HG03039 (cell line): ENCODE results near the gene MRPL20.
A peak's percentile ranks its signal among the peaks of the same experiment; 100 is the strongest.
"Not testable (repeated sequence)": the region's sequence is repeated elsewhere in the genome, so short reads cannot be mapped to it uniquely, and the experiment has no call there.

Experiments used
- ATAC-seq: cut with Tn5 transposase; IDR thresholded peaks from one replicate; pipeline ENCODE4 v1.9.1; 2021; ENCODE audit warnings: mild to moderate bottlenecking, moderate library complexity; ENCODE audit not compliant: unreplicated experiment

Gene MRPL20

DNA sequence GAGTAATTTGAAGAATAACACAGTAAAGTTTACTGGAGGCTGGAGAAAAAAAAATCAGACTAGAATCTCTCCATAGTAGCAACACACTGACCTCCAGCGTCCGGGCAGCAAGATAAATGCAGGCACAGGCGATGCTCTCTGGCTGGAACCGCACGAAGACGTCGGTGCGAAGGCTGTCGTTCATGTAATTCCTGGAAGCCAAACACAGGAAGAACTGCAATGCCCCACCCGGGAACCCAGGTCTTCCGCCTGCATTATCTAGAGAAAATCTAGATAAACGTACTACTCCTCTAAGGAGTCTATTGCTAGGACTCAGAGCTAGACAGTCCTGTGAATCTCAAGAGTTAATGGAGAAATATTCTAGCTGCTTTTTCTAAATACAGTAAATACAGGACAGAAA is 16.4 kb downstream of the MRPL20 start:
- ATAC-seq, result no peak

DNA sequence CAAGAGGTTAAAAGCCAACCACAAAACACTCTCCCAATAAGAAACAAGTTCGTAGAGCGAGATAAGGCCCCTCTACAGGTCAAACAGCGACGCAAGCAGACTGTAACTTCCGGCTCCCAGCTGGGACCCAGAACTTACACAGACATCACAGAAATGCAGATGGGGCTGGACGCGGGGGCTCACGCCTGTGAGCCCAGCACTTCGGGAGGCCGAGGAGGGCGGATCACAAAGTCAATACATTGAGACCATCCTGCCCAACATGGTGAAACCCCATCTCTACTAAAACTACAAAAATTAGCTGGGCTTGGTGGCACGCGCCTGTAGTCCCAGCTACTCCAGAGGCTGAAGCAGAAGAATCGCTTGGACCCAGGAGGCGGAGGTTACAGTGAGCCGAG is 19.0 kb downstream of the MRPL20 start:
- no peak for ATAC-seq

DNA sequence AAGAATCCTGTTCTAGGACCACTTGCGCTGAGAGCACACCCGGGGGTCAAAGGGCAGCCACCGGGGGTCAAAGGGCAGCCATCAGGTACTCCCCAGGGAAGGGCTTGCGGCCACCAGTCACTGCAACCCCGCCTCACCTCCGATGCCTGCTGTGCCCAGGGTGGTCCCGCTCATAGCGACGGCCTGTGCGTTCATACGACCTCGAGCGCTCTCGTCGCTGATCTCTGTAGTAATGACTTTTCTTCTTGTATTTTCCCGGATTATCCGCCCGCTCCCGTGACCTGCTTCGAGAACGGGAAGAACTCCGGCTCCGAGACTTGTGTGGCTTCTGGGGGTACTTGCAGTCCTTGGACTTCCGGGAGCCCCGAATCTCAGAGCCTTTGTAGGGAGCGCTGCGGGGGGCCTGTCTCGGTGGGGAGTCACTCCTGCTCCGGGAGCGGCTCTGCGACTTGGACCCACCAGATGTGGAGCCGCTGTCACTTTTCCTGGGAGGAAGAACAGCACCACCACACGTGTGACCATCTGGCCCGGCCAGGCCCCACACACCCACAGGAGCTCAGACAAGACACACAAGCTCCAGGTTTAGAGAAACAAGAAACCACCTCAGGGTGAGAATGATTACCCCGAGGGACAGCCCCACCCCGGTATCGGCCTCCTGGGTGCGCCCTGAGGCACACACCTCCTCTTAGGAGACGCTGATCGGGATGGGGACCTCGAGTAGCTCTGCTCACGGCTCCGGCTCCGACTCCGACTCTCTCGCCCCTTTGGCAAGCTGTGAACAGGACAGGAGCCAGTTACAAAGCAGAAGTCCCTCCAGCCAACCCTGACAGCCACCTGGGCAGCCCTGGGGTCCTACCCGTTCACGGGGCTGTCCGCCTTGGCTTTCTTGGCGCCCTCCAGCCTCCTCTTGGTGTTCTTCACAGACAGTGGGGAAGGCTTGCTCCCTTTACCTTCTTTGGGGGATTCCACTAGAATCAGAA is 19.7 kb downstream of the MRPL20 start:
- no peak for ATAC-seq

DNA sequence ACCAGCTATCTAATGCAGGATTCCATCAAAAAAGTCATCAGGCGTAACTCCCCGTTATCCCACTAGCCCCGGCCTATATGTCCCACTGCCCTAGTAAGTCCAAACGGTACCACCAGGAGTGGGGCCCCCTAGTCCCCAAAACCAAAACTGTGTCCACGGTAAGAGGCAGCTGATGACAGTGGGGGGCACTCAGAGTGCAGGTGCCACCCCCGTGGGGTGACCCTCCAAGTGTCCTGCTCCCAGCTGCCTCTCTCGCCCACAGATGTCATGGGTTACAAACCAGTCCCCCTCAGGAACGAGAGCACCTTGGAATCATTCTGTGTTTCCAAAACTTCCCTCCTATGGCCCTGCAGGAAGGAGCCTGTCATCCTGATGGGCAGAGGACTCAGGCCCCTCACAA is 21.2 kb downstream of the MRPL20 start:
- ATAC-seq, result no peak

DNA sequence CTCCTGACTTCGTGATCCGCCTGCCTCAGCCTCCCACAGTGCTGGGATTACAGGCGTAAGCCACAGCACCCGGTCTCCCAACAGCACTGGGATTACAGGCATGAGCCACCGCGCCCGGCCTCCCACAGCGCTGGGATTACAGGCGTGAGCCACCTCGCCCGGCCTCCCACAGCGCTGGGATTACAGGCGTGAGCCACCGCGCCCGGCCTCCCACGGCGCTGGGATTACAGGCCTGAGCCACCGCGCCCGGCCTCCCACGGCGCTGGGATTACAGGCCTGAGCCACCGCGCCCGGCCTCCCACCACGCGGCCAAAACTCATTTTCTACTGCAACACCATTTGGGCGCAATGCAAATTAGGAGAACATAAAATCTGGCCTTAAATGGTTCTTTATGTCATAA is 21.8 kb downstream of the MRPL20 start:
- ATAC-seq, result not testable (repeated sequence)

DNA sequence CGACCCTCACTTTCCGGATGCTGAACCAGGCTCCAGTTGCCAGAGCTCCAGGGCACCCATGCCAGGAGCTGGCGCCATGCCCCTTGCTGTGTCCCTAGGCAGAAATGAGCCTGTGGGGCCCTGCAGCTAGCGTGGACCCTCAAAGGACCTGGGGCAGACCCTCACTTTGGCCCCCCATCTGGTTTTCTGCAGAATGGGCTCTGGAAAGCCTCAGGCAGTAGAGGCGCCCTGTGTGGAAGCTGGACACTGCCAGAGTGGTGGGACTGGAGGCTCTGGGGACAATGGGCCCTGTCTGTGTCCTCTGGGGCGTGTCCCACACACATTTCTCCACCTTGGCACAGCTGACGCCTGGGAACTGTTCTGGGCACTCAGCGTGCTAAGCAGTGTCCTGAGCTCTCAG is 25.8 kb downstream of the MRPL20 start:
- no peak for ATAC-seq

DNA sequence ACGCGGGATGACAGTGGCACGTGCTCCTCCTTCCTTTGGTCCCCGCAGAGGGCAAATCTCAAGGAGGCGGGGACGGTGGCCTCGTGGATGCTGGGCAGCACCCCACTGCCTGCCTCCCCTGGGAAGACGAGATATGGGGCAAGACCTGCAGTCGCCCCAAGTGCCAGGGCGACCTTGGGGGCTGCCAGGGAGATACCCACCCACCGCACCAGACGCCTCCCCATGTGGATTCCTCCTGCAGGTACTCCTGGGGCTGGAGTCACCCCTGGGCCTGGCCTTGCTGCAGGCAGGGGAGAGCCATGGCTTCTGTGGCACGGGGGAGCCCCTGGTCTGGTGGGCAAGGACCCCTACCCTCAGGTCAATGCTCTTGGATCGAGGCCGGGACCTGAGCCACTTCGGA is 26.2 kb downstream of the MRPL20 start:
- ATAC-seq, result no peak

DNA sequence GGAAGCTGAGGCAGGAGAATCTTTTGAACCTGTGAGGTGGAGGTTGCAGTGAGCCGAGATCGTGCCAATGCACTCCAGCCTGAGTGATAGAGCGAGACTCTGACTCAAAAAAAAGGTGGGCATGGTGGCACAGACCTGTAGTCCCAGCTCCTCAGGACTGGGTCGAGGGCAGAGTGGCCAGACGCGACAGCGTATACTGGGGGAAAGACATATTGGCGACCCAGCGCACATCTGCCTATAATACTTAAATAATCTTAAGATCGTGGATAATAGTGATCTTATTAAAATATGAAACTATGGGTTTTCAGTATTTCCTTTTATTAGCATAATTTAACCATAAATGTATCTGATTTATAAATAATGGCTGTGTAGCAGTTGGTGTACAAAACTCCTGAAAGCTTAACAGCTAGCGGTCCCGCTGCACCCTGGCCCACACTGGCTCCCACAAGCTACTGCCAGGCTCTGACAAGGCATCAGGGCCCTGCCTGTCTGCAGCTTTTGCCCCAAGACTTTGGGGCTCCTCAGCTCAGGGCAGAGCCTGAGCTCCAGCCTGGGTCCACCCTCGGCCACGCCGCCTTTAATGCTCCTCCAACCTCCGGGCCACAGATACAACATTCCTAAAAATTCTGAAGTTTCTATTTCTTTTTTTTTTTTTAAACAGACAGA is 29.4 kb downstream of the MRPL20 start:
- no peak for ATAC-seq

DNA sequence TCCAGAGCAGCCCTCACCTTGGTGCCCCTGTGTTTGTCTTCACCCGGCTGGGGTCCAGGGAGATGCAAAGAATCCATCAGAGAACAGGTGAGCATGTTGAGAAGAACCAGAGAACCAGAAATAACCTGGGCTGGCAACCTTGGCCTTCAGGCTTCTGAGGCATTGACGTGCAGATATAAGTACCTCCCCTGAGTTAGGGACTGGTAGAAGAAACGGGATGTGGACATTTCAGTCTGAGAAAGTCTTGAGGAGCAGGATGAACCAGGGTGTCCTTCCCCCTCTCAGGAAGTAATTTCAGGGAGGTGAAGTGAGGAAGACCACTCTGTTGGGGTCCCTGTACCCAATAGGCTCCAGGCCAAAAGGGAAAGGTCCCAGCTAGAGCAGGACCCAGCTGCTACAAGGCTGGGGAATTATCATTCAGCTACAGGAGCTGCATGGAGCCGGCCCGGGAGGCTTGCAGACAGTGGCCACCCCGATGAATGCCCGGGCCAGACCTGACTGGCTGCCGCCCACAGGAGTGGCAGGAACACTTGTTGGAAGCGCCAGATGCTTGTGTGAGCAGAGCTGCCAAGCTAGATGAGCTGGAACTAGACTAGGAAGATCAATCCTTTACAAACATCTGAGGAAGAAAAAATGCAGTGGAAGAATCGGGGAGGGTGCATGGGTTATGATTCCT is 30.4 kb downstream of the MRPL20 start:
- no peak for ATAC-seq

DNA sequence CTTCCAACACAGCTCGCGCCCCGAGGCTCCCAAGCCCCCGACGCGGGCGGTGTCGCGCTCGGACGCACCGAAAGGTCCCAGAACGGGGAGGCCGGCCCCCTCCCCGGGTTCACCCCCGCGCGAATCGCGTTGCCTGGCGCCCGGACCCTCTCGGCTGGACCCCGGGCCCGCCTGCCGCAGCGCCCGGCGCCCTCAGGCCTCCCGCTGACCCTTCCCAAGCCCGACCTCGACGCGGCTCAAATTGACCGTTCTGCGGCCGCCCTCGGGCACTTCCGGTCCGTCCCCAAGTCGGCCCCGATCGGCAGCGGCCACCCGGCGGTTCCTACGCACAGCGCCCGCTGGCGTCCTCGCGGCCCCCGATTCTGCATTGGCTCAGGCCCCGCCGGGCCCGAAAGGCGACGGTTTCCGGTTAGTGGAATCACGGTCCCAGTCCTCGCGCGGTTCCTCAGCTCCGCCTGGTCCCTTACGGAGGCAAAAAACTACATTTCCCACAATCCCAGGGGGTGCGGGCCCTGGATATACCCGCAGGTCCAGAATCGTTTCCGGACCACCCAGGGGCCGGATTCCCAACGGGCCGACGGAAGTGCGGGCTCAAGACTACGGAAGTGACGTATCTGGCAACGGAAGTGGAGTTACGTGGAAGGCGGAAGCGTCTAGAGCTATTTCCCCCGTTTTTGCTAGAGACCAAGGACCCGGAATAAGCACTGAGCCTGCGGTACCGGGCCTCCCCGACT is 32.0 kb downstream of the MRPL20 start, which contains the start of gene AURKAIP1:
Gene AURKAIP1 (minus strand): TSS at position 279 of the 734 bp plus-strand sequence. CDS start 451 bp downstream, outside the sequence.
- ATAC-seq, result peak; percentile 75

DNA sequence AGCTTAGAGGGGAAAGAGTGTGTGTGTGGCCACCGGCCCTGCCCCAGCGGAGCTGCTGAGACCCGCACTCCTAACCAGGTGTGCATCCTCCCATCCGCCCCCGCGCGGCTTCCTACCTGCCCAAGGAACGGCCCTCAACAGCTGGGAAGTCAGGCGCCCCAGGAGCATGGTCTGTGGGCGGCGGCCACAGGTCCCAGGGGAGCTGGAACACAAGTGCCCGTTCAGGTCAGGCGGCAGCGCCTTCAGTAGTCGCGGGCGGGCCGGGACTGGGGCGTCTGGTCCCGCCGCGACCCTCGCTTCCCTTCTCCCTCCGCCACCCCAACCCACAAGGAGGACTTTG is 32.5 kb downstream of the MRPL20 start:
- ATAC-seq, result peak; percentile 0

DNA sequence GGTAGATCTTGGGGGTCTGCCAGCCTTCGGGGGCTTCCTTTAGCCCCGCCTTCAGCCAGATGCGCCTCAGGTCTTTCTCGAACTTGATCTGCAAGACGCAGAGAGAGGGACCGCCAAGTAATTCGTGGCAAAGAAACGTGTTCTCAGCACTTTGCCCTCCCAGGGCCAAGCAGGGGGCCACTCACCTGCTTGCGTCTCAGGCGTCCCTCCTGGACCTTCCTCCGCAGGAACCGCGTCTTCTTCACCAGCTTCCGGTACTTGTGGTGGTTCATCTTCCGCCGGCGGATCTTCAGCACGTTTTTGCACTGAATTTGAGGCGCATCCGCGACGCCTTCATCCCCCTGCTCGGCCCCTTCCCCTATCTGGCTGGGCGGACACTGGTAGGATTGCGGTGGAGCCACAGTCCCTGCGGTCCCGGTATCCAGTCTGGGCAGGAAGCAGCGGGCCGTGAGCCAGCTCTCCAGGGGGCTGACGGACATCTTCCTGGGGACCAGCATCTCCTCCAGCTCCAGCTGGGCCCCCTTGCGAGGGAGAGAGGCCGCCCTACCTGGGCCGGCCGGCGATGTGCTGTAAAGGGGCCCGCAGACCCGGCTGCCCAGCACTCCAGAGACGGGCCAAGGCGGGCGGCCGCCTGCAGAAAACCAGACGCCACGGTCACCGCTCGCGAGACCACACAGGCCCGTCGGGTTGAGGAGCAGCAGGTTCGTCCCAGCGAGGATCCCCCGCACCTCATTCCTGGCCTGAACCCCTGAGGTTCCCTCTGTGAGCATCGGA is 33.1 kb downstream of the MRPL20 start:
- ATAC-seq, result no peak

DNA sequence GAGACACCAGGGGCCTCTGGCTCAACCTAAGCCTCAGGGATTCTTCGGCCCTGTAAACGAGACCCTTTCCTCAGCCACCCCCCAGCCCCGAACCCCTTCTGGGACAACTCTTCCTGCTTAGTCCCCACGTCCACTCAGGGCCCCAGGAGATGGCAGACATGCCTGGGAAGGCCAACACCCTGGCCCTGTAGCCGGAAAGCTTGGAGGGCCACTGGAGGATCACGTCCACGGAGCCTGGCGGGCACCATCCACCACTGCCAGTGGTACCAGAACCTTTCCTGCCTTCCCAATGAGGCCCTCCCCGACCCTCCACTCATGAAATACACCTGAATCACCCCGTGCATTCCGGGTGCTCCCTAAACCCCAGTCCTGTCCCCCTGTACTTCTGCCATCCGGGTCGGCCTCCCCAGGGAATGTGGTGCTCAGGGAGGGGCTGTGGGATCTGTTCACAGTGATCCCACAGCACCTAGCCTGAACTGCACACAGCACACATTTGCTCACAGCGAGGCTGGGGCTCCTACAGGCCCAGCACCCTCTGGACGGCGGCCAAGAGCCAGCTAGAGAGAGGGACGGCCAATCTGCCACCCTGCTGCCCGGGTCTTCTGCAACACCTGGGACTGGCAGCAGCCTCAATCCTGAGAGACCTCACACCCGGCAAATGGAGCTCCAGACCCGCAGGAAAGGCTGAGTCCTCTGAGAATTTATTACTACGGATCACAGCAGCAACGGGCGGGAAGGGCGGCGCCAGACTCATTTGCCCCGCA is 33.9 kb downstream of the MRPL20 start:
- no peak for ATAC-seq

DNA sequence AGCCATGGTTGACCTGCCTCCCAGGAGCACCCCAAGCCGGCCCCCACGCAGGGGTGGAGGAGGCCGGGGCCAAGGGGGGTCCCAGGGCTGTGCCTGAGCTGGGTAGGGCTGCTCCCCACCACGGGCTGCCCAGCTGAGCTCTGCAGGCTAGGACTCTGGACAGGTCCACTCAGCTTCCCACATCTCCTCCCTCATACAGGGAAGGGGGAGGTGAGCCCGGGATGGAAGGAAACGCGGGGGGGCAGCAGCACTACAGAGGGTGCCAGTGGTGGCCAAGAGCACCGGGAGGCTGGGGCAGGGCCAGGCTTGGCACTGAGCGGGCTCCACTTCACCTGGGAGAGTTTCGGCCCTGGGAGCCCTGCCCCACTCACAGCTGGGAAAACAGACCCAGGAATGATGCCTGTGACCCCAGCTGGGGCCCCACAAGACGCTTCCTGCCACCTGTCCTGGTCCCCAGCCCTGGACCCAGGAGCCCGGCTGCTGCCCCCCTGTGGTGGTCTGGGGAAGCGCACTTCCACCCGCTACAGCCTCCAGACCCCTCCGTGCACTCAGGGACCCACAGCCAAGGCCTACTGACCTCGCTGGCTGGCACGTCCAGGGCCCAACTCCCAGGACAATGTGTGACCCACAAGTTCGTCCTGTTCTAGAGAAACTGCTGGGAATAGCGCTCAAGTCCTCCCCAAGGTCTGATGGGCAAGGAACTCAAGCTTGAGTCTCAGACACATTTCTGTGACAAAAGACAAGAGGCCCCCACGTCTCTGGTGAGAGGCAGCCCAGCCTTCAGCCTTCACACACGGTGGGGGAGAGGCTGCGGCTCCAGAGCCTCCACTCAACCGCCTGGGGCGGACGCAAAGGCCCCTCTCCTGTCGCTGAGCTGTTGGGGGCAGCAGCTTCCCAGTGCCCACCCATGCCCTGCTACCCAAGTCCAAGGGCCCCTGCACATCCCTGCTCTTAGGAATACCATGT is 35.1 kb downstream of the MRPL20 start:
- ATAC-seq, result no peak

DNA sequence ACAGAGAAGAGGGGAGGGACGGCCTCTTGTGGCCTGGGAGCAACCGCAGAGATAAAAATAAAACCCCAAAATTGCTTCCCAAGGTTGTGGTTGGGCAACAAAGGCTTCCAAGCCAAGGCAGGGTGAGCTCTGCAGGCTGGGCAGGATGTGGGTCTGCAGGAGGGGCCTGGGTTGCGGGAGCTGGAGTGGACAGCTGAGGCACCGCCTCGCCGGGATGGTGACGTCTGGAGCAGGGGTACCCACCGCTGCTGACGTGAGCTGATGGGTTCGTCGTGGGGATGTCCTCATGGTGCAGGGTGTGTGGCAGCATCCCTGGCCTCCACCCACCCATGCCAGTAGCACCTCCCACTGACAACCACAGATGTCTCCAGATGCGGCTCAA is 35.7 kb downstream of the MRPL20 start:
- no peak for ATAC-seq

DNA sequence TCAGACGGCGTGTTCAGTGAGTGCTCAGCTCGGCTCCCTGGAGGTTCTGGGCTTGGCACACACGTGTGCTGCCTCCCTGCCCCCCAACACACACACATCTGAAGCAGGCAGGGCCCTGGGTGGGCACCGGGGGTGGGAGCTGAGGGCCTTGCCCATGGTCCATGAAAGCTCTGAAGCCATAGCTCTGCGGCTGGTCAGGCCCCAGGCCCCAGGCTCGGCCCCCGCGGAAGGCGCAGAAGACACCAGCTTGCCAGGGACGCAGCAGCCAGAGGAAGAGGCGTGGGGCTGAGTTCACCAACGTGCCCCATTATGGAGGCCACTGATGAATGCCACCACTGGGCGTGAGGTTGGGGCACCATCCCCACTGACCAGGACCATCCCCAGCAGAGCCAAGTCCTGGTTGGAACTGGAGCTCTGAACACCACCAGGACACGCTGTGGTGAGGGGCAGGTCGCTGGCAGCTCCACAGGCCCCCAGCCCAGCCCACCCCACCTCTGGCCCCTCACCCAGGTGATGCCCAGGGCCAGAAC is 36.3 kb downstream of the MRPL20 start:
- ATAC-seq, result no peak

DNA sequence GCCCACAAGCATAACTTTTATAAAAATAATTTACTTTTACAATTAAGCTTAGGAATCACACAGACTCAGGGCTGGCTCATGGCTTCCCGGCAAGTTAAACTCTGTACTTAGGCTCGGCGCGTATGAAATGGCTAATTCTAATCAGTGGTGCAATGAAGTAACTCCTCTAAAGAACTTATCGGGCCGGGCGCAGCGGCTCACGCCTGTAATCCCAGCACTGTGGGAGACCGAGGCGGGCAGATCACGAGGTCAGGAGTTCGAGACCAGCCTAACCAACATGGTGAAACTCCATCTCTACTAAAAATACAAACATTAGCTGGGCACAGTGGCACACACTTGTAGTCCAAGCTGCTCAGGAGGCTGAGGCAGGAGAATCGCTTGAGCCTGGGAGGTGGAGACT is 37.0 kb downstream of the MRPL20 start:
- ATAC-seq, result not testable (repeated sequence)

DNA sequence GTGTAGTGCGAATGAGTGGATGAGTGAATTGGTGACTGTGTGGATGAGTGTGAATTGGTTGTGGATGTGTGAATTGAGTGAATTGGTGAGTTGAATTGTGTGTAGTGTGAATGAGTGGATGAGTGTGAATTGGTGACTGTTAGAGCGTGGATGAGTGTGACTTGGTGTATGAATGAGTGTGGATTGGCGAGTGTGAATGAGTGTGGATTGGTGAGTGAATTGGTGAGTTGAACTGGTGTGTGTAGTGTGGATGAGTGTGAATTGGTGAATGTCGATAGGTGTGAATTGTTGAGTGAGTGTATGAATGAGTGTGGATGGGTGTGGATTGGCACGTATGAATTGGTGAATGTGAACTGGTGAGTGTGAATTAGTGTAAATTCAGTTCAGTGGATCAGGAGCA is 39.8 kb downstream of the MRPL20 start:
- no peak for ATAC-seq
